ENCODE data around the gene PRSS27. TPM values are rescaled to one million over a fixed set of nuclear protein-coding genes. Genes with fewer than 3 reads are reported as not detected.

The PRSS27 gene
- total and polyA plus RNA-seq, 2 of the 4 experiments (the other 2 are of a cell fraction), result under 0.01 to 0.58 TPM

DNA sequence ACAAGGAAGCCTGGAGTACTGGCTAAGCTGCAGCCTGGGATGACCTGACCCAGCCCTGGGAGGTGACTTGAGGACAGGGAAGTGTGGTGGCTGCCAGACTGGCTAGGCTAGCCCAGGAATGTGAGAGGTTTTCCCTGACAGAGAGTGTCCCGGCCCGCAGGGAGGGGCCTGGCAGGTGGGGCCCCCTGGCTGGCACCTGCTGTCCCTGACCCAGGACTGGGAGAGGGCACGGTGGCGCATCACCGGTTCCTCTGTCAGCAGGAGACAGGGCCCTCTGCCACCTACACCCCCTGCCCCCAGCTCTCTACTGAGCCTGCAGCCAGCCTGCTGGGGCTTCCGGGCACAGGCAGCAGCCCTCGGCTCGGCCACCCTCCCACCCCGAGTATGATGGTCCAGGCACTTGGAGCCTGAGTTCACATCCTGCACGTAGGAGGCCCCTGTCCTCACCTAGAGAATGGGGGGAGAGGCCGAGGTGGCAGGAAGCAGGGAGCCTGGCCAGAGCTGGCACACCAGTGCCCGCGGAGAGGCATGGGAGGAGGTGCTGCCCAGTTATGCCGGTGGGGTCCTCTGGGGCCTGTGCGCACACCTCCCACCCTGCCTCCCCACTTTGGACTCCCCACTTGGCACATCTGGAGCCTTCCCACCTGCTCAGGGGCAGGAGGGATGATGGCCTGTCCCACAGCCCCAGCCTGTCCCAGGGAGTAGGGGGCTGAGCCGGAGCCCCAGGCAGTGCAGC is 528 bp downstream of the PRSS27 start:
- 60% methylated on average over 1 of the region's 16 CpGs; no CpG with 5 or more reads in 1 of the 2 experiments for WGBS, 2 experiments (ENCODE audit: extremely low coverage in 2 of 2, insufficient read length in 1 of 2)
- Histone ChIP-seq H2AK9ac (replicated peaks; ENCODE audit: low read depth, low read length, poor library complexity) (no peak overlapping the region), H3K27ac (ENCODE audit: insufficient read depth, low read length) (no peak overlapping the region), H3K9me1 (ENCODE audit: insufficient read depth, low read length) (no peaks in the 10 kb centered on the region), H2AFZ (replicated peaks; ENCODE audit: low read length, poor library complexity) (no peak overlapping the region), H3K36me3 (ENCODE audit: control insufficient read depth, insufficient read depth, low read length) (no peaks in the 10 kb centered on the region), H4K5ac (ENCODE audit: low read depth, low read length) (no peak overlapping the region), H3K9me3 (ENCODE audit: control insufficient read depth, insufficient read depth, low read length) (no peaks in the 10 kb centered on the region), H3K79me1 (ENCODE audit: low read depth in 1 of 2, low read length in 2 of 2) (no peaks in the 10 kb centered on the region), H2BK15ac (ENCODE audit: low read depth, low read length) (no peak overlapping the region), H3K56ac (ENCODE audit: extremely low read depth, insufficient read depth, low read length) (no peak overlapping the region), H3K4me1 (ENCODE audit: control insufficient read depth, insufficient read depth, low read length) (no peaks in the 10 kb centered on the region), H3K4me2 (ENCODE audit: low read depth, low read length) (no peak overlapping the region), H4K20me1 (ENCODE audit: insufficient read depth, low read length) (no peaks in the 10 kb centered on the region), H2BK5ac (ENCODE audit: low read depth, low read length, poor library complexity, severe bottlenecking) (no peak overlapping the region), H3K4ac (ENCODE audit: low read depth, low read length) (no peak overlapping the region), H3K18ac (ENCODE audit: low read depth, low read length) (no peak overlapping the region), H3K23ac (ENCODE audit: low read depth, low read length) (no peak overlapping the region), H3K14ac (replicated peaks; ENCODE audit: low read depth, low read length) (no peak overlapping the region), H2AK5ac (ENCODE audit: low read depth, low read length) (no peak overlapping the region), H3K4me3 (ENCODE audit: insufficient read depth, low read depth, low read length) (no peak overlapping the region), H3K27me3 (ENCODE audit: control insufficient read depth, insufficient read depth, low read length) (peaks cover 1% of the 10 kb centered on the region; the same call in 1 of the 2 replicates), H4K91ac (ENCODE audit: insufficient read depth, low read depth, low read length) (no peak overlapping the region), H2BK120ac (ENCODE audit: low read depth, low read length) (no peak overlapping the region), H2BK20ac (ENCODE audit: low read depth, low read length) (no peak overlapping the region), H3K9ac (ENCODE audit: low read depth, low read length) (no peak overlapping the region), H4K8ac (ENCODE audit: low read depth in 2 of 2, low read length in 2 of 2) (no peak overlapping the region)
- dilution Hi-C loops (cut with HindIII; ENCODE audit: low sequenced_read_pairs, unreplicated experiment) (no loop called here), intact Hi-C loops (cut with micrococcal nuclease) (no loop called here), in situ Hi-C loops (cut with MboI; ENCODE audit: low sequenced_read_pairs) (no loop called here)
- ChIA-PET POLR2A (ENCODE audit: unreplicated experiment) (interaction anchor here (0.7 kb wide), 1 partner anchor 261 kb away, joined by 3 read pairs; the partner anchor contains the start of gene PKMYT1), CTCF (no interaction called here)
- TF ChIP-seq MAZ (IDR thresholded peaks at IDR 0.05; ENCODE audit: borderline replicate concordance, low read depth, low read length), result no peak
- no peak for TF ChIP-seq SMC3 (IDR thresholded peaks at IDR 0.05; ENCODE audit: low read depth, low read length)
- no peak for TF ChIP-seq FOS (IDR thresholded peaks at IDR 0.05; ENCODE audit: low read depth, low read length)
- TF ChIP-seq CEBPB (IDR thresholded peaks at IDR 0.05; ENCODE audit: low read depth, low read length), result no peak
- no peak for TF ChIP-seq MAFK (IDR thresholded peaks at IDR 0.05; ENCODE audit: low read depth, low read length)
- TF ChIP-seq NFE2L2 (IDR thresholded peaks at IDR 0.05; ENCODE audit: low read depth, low read length), result no peak
- TF ChIP-seq CHD1 (IDR thresholded peaks at IDR 0.05; ENCODE audit: low read depth, low read length), result no peak
- TF ChIP-seq RCOR1 (IDR thresholded peaks at IDR 0.05; ENCODE audit: insufficient replicate concordance, low read length), result no peak
- no TSS peak for BruUV-seq (replicated peaks)
- no peak for ATAC-seq (ENCODE audit: low read depth)
- DNase-seq, result no peak
